Stimulated activated CD4-positive, alpha-beta T cell treated with anti-CD3 and anti-CD28 coated beads, Interleukin-1b, Interleukin-23, amount 100 ng/mL, for 1 hour (primary cell): ENCODE results near the gene TINAGL1.
"Not testable (repeated sequence)": the region's sequence is repeated elsewhere in the genome, so short reads cannot be mapped to it uniquely, and the experiment has no call there.

ENCODE experiments used
- DNase-seq, 2 donors: peaks; one replicate each; pipeline ENCODE4 v3.0.0-alpha.2; 2020; ENCODE audit warnings: low read depth in 2 of 2

The TINAGL1 gene

GRCh38 chr1:31583995-31584868 lies 7.9 kb downstream of the TINAGL1 start:
- no peak for DNase-seq

DNA sequence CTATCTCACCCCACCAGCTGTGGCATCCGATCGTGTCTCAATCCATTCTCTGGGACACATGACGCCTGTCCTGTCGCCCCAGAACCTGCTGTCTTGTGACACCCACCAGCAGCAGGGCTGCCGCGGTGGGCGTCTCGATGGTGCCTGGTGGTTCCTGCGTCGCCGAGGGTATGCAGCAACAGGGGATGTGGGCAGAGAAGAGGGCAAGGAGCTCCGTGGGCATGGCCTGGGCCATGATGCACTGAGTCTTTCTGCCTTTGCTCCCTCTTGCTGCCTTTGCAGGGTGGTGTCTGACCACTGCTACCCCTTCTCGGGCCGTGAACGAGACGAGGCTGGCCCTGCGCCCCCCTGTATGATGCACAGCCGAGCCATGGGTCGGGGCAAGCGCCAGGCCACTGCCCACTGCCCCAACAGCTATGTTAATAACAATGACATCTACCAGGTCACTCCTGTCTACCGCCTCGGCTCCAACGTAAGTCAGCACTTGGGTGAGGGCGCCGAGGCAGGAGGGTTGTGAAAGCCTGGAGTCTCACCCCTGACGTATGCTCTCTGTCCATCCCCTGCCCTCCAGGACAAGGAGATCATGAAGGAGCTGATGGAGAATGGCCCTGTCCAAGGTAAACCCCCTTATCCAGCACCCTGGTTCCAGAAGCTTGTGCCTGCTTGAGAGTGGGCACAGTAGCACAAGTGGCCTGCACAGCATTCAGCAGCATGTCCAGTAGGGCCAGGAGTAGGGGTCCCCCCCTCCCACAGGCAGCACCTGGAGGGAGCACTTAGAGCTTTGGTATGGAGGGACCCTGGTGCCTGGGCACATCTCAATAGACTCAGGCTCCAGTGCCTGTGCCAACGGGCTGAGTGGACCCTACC lies 8.8 kb downstream of the TINAGL1 start:
- no peak for DNase-seq

GRCh38 chr1:31585736-31586365 lies 9.5 kb downstream of the TINAGL1 start:
- DNase-seq, result no peak

- no peak for DNase-seq
Measured at GRCh38 chr1:31586376-31587327, 10.3 kb downstream of the TINAGL1 start.

DNA sequence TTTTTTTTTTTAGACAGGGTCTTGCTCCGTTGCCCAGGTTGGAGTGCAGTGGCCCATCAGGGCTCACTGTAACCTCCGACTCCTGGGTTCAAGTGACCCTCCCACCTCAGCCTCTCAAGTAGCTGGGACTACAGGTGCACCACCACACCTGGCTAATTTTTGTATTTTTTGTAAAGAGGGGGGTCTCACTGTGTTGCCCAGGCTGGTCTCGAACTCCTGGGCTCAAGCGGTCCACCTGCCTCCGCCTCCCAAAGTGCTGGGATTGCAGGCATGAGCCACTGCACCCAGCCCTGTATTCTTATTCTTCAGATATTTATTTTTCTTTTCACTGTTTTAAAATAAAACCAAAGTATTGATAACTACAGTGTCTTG lies 11.0 kb downstream of the TINAGL1 start:
- not testable (repeated sequence) for DNase-seq

DNA sequence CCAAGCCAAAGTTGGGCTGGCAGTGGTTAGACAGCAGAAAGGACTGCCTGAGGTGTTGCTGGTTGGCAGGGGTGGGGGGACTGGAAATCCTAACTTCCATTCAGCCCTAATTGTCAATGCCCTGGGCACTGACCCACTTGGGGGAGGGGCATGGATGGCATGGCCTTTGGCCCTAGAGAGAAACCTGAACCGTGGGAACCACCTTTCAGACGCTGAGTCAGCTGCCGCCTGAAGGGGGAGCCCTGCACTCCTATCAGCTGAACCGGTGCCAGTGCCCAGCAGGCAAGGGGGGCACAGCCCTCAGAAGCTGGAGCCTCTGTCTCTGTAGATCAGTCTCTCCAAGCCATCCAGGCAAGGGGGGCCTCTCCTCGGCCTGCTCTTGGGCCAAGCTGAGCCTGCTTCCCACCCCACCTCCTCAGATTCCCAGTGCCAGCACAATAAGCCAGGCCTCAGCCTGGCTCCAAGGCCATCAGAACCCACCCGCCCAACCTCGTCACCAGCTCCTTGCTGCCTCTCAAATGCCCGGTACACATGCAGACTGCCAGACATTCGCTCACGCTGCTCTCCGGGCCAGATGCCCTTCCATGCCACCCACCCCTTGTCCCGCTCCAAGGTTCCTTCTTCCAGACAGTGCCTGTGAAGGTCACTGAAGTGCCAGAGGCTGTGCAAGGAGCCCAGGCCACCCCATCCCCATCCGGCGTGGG lies 11.6 kb downstream of the TINAGL1 start:
- DNase-seq, result no peak

DNA sequence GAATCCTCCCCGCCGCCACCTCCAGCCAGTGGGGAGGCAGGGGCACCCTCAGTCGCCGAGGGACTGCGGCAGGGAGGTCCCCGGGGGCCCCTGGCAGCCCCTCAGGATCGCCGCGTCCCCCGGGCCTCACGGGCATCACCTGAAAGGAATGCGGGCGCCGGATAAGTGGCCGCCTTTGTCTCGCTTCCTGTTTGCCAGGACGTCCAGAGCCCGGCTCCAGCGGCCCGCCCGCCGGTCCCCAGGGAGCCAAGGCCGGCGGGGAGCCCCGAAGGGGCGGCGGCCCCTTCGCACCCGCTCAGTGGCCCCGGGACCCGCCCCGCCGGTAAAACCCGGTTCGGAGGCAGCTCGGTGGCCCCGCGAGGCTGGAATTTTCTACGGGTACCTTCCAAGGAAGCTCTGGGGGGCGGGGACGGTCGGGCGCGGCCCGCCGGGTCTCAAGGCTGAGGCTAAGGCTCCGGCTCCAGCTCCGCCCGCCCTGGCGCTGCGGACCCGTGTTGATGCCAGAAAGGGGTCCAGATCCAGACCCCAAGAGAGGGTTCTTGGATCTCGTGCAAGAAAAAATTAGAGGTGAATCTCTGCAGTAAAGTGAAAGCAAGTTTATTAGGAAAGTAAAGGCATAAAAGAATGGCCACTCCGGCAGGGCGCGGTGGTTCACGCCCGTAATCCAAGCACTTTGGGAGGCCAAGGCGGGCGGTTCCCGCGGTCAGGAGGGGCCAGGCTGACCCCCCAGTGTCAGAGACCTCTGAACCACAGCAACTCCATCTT lies 12.6 kb downstream of the TINAGL1 start:
- DNase-seq, result no peak

- DNase-seq, result no peak
Measured at GRCh38 chr1:31591425-31592093, 15.2 kb downstream of the TINAGL1 start.

DNA sequence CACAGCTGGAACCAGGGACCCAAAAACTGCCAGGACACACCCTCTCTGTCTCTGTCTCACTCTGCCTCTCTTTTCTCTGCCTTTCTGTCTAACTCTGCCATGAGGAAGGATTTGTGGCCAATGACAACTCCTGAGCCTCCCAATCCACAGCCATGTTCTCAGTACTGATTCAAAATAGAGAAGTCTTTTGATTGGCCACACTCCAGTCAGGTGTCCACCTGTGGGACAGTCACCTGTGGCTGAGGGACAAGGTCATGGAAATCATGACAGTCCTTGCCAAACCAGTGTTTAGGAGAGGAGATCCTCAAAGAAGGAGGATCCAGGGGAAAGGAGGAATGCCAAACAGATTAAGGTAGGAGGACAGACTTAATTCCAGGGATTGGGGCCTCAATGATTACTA lies 15.8 kb downstream of the TINAGL1 start:
- DNase-seq, result no peak

GRCh38 chr1:31593136-31593665 lies 16.9 kb downstream of the TINAGL1 start:
- no peak for DNase-seq

DNA sequence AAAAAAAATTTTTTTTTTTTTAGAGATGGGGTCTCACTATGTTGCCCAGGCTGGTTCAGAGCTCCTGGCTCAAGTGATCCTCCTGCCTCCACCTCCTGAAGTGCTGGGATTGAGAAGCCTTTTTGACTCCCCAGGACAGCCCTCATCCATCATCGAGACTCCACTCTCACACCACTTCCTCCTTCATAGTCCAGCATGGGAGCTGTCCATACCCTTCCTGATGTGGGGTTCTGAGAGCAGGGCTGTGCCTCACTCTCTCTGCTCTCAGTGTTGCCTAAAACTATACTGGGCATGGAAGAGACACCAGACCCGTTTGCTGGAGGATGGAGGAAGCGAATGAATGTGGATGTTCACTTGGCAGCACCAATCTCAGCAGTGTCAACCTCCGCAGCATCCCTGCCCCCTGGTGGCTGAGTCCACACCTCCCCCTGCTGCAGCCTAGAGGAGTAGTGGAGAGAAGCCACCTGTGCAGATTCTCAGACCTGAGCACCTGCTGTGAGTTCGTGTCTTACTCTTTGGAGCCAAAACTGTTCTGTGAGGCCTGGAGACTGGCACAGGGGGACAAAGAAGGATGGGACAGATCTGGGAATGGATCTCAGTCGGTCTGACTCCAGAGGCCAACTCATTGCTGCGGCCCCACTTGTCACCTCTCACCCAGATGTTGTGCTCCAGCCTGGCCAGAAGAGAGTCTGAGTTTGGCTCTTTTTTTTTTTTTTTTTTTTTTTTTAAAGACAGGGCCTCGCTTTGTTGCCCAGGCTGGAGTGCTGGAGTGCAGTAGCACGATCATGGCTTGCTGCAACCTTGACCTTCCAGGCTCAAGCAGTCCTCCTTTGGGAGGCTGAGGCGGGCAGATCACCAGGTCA lies 17.7 kb downstream of the TINAGL1 start:
- DNase-seq, result peak in 1 of 2 donors; percentile 51

- DNase-seq, result no peak
Measured at GRCh38 chr1:31595836-31596736, 19.8 kb downstream of the TINAGL1 start.

- no peak for DNase-seq
Measured at GRCh38 chr1:31596737-31597097, 20.4 kb downstream of the TINAGL1 start.

DNA sequence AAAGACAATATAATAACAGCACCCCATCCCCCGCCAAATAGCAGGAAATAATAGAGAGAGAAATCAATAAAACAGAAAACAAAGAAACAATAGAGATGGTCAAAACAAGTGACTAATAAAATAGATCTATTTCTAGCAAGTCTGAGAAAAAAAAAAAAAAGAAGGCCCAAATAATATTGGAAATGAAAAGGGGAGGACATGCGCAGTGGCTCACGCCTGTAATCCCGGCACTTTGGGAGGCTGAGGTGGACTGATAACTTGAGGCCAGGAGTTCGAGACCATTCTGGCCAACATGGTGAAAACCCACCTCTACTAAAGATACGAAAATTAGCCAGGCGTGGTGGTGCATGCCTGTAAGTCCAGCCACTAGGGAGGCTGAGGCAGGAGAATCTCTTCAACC lies 22.7 kb downstream of the TINAGL1 start:
- no peak for DNase-seq

GRCh38 chr1:31600641-31601040 lies 24.3 kb downstream of the TINAGL1 start:
- no peak for DNase-seq

DNA sequence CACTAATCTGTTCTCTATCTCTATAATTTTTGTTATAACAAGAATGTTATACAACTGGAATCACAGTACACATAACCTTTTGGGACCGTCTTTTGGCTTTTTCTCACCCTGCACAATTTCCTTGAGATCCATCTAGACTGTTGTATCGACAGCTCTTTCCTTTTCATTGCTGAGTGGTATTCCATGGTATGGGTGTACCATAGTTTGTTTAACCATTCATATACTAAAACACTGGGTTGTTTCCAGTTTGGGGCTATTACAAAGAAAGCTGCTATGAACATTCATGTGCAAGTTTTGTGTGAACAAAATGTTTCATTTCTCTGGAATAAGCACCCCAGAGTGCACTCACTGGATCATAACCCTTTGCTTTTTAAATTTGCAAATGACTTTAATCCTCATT lies 25.8 kb downstream of the TINAGL1 start:
- no peak for DNase-seq

GRCh38 chr1:31605908-31606427 lies 29.7 kb downstream of the TINAGL1 start:
- DNase-seq, result no peak
